Hematopoietic multipotent progenitor cell (in vitro differentiated cells): ENCODE measurements around the gene CCSER1. TPM values are rescaled to one million over a fixed set of nuclear protein-coding genes. Genes with fewer than 3 reads are reported as not detected.
"Not testable (repeated sequence)": the region's sequence is repeated elsewhere in the genome, so short reads cannot be mapped to it uniquely, and the experiment has no call there.

Experiments used
- DNase-seq, 3 donors: peaks; one replicate each; pipeline ENCODE4 v3.0.0-alpha.2; 2011 to 2015; ENCODE audit warnings: low read depth in 2 of 3, low spot score in 2 of 3
- total RNA-seq: library from RNA; depleted of rRNA; stranded (reverse); fragments of >200 nt; gene quantifications from one replicate; pipeline ENCODE4 v1.2.3, GENCODE V29; 2012

CCSER1 gene
- total RNA-seq, 1 donor = 15.3 TPM

- no peak for DNase-seq
Measured at GRCh38 chr4:91436556-91436955, 1309.4 kb downstream of the CCSER1 start.

DNA sequence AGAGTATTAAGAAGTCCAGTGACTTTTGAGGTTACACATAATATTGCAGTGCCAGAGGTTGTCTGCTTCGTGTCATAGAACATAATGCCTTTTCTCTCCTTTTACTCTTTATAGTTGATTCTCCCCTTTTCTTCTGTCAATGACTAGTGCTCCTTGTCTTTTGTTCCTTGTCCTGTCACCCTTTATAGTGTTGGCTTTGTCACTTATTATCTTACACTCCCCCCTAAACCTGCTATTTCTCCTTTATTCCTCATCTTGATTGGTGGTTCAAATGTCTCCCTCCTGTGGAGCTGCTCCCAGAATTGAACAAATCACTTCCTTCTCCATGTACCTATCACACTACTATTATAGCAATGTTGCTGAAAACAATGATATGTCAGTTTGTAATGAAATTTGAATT, 1320.0 kb downstream of the CCSER1 start:
- DNase-seq = no peak

DNA sequence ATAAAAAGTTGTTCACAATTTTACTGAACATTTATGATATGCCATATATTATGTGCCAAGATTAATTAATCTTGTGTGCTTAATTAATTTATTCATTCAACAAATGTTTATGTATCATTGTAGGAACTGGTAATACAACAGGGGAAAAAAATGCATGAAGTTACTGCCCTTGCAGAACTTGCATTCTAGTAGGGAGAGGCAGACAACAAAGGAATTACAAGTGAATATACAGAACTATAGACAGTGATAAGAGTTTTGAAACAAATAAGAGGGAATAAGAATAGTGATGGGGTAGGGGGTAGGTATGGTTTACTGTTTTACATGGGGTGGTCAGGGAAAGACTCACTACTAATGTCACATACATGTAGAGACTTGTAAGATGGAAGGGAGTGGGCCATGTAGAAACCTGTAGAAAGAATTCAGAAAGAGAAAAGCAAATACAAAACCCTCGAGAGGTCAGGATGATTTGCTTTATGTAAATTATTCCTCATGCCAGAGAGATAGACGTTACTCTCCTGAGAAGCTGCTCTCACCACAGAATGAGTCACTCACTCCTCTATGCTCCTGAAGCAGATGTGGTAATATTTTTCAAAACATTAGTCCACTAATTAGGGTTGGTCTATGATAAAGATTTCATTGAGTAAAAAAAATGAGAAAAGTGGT, 1321.6 kb downstream of the CCSER1 start:
- DNase-seq = no peak

DNA sequence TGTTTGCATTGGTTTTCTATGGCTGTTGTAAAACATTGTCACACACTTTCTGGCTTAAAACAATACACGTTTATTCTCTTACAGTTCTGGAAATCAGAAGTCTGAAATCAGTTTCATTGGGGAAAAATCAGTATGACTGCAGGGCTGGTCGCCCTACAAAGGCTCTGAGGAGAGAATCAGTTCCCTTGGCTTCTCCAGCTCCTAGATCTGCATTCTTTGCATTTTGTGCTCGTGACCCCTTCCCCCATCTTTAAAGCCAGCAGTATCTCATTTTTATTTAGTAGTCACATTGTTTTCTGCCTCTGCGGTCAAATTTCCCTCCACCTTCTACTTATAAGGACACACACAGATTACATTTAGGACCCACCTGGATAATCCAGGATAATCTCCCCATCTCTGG, 1326.9 kb downstream of the CCSER1 start:
- no peak for DNase-seq

GRCh38 chr4:91462566-91462965, 1335.4 kb downstream of the CCSER1 start:
- not testable (repeated sequence) for DNase-seq

DNA sequence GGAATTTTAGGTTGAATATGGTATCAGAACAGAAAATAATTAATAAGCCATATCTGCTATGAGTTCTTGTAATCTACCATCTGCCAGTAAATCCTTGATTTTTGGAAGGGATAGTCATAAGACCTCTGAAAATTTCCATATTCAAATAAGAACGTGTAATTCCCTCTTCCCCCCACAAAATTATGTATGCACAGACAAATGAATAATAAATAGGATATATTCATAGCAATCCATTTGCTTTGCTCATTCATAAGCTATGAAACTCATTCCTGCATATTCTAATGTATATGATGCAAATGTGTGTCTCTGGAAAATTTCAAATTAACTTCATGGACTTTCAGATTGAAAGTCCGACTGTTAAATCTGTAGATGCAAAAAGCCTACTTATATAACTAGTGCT, 1343.5 kb downstream of the CCSER1 start:
- DNase-seq = no peak

DNA sequence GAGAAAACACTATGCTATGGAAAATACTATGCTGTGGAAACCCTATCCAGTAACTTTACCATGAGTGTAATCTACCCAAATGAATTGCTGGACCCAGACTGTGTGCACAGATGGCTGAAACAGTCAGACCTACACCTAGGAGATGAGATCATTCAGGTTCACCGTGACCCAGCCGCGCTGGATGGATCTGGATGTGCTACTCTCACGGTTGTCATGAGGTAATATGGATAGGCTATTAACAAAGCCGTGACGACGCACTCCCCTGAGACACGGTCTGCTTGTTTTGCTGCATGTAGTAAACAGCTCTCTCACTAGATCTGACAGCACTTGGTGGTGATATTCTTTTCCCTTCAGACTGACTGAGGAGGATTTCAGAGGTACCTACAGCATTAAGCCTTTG, 1344.1 kb downstream of the CCSER1 start:
- DNase-seq = no peak

DNA sequence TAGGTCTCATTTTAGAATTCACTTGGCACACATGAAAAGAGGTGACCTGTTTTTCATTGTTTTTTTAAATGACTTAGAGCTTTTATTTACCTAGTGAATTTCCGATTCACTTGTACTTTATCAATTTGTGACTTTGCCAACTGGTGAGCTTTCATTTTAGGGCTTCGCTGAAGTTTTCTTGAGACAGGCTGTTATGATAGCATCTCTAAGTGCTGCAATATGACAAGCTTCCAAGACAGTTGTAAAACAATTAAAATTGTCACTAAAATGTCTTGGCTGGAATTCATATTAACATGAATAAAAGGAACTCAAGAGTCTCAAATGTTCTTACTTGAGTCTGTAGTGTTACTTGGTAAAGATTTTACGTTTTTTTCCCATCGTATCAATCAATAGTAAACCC, 1344.9 kb downstream of the CCSER1 start:
- no peak for DNase-seq

- no peak for DNase-seq
Measured at GRCh38 chr4:91485415-91485814, 1358.2 kb downstream of the CCSER1 start.

GRCh38 chr4:91488946-91489345, 1361.8 kb downstream of the CCSER1 start:
- DNase-seq = no peak

GRCh38 chr4:91497892-91498291, 1370.7 kb downstream of the CCSER1 start:
- DNase-seq = no peak

GRCh38 chr4:91502365-91502764, 1375.2 kb downstream of the CCSER1 start:
- no peak for DNase-seq

DNA sequence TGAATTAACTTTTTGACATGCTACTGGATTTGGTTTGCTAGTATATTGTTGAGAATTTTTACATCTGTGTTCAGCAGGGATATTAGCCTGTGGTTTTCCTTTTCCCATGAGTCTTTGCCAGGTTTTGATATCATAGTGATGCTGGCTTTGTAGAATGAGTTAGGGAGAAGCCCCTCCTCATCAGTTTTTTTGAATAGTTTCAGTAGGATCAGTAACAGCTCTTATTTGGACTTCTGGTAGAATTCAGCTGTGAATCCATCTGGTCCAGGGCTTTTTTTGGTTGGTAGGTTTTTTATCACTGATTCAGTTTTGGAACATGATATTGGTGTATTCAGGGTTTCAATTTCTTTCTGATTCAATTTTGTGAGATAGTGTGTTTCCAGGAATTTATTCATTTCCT, 1386.1 kb downstream of the CCSER1 start:
- no peak for DNase-seq

GRCh38 chr4:91519155-91519554, 1392.0 kb downstream of the CCSER1 start:
- no peak for DNase-seq

DNA sequence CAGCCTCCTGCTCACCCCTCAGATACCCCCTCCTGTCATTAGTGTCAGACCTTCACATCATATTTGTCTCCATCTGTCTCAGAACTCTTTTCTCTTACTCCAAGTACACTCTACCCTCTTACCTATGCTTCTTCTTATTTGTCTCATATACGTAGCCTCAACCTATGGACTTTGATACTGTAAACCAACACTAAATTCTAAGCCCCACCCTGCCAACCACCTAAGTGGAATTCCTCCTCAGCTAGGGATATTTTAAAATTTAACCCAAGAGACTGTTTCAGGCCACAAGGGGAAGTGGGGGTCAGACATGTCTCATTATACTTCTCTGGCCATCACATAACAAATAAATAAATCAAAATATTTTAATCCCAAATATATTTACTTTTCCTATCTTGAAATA, 1398.4 kb downstream of the CCSER1 start:
- DNase-seq = no peak

- DNase-seq = no peak
Measured at GRCh38 chr4:91527056-91527455, 1399.9 kb downstream of the CCSER1 start.

- DNase-seq = no peak
Measured at GRCh38 chr4:91567594-91567993, 1440.4 kb downstream of the CCSER1 start.

- DNase-seq = no peak
Measured at GRCh38 chr4:91577864-91578263, 1450.7 kb downstream of the CCSER1 start.

DNA sequence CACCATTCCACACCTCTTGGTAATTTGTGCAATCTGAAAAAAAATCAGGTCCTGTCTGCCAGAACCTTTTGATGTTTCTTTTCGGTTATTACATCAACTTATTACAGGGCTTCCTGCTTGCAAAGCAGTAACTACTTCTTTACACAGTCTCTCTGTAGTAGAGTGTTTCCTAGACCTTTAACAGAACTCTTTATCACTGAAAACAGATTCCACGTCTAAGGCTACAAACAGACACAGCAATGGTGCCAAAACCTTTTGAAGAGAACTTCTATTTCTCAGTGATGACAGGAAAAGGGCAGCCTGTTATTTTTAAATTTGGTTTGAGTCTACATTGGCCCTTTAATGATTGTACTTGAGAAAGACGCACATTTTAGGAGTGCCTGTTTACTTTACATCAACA, 1463.1 kb downstream of the CCSER1 start:
- no peak for DNase-seq

- DNase-seq = no peak
Measured at GRCh38 chr4:91592125-91592524, 1464.9 kb downstream of the CCSER1 start.

- DNase-seq = no peak
Measured at GRCh38 chr4:91596718-91597117, 1469.5 kb downstream of the CCSER1 start.

DNA sequence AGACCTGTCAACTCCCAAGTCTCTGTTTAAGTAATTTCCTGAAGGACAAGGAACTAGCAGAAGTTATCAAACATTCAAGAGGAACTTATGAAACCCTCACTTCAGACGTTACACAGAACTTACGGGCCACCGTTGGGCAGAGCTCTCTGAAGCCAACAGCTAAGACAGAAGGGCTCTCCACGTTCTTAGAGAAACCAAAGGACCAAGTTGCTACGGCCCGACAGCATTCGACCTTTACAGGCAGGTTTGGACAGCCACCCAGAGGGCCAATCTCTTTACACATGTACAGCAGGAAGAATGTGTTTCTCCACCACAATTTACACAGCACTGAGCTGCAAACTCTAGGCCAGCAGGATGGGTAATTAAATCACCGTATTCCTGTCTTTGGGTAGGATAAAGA, 1471.5 kb downstream of the CCSER1 start:
- no peak for DNase-seq

- no peak for DNase-seq
Measured at GRCh38 chr4:91600301-91600700, 1473.1 kb downstream of the CCSER1 start.
